ENCODE results near the gene FBXO47.

Gene FBXO47, protein sequence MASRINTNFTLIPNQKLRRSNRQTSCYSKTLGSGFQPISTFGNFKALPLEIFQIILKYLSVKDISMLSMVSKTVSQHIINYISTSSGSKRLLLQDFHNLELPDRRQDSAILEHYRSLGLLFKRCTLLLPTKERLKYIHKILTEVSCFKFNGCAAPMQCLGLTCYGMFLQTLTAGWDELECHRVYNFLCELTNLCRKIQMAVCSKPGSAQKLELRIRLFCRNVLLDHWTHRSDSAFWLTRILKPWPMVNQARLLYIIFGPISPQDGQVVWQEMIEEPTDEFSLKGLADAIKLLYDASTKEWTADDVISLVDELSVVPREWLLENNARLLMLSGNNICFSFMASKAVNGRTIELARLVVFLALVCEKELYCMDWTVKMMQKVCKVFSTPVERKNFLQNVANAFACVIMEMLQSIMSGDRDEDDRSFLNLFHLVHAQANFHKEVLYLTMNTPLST

DNA sequence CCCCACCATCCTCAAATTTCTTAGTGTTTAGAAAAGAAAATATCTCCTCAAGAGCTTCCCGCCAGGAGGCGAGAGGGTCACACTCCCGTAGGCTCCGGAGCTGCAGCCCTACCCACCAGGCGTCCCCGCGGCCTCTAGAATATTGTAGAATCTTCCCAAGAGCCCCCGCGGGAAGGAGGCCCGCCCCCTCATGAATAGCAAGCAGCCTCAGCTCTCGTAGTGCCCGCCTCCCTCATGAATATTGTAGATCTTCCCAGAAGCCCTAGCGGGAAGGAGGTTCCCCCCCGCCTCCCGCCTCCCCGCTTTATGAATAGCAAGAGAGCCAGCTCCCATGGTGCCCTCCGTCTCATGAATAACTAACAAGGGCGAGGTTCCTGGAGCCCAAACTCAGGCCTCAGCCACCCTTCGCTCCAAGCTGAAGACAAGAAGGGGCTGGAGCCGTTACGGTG is at the start of gene FBXO47:
Gene FBXO47, minus strand, starts transcription at position 114 of the 449 bp plus-strand sequence. CDS start 4,378 bp downstream, outside the sequence.
- DNase-seq, result peak; percentile 69

DNA sequence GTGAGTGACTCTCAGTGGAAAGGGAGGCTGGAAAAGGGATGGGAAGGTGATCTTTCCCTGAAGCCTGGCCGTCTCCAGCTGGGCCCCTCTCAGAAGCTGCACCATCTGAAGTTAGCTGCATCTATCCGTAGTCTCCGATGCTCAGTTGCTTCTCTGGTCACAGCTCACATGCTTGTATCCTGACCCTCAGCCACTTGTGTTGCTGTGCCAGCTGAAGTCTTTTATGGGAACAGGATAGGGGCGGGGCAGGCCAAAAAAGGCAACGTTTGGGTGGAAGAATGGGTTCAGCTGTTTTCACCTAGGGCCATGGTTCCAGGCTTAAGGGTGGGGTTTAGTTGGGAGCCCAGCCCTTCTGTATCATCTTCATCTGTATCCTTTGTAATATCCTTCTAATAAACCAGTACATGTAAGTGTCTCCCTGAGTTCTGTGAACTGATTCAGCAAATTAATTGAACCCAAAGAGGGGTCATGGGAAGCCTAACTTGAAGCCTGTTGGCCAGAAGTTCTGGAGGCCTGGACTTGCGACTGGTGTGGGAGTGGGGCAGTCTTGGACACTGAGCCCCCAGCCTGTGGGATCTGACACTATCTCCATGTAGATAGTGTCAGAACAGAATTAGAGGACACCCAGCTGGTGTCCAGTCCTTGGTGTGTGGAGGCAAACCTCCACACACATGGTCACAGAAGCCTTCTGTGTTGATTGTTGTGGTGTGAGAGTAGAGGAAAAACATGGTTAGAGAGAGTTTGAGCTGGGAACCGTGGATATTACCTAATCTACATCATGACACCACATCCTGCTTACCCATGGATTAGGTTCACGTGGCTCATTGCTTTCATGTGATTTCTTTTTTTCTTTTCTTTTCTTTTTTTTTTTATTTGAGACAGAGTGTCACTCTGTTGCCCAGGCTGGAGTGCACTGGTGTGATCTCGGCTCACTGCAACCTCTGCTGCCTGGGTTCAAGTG is 49.3 kb upstream of the FBXO47 start:
- DNase-seq, result no peak

DNA sequence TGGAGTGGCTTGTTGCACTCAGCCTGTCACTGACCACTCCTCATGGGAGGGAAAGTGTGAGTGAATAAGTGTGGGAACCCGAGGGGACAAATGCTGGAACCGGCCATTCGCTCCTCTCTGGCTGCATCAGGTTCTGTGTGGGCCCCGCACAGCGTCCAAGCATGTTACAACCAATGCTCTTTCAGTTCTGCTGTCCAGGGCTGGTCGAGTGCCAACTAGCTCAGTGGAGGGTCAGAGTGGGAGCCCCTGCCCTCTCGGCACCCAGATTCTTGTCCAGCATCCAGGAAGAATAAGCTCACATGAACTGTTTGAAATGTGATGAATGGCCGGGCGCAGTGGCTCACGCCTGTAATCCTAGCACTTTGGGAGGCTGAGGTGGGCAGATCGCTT is 48.3 kb upstream of the FBXO47 start:
- DNase-seq, result no peak

DNA sequence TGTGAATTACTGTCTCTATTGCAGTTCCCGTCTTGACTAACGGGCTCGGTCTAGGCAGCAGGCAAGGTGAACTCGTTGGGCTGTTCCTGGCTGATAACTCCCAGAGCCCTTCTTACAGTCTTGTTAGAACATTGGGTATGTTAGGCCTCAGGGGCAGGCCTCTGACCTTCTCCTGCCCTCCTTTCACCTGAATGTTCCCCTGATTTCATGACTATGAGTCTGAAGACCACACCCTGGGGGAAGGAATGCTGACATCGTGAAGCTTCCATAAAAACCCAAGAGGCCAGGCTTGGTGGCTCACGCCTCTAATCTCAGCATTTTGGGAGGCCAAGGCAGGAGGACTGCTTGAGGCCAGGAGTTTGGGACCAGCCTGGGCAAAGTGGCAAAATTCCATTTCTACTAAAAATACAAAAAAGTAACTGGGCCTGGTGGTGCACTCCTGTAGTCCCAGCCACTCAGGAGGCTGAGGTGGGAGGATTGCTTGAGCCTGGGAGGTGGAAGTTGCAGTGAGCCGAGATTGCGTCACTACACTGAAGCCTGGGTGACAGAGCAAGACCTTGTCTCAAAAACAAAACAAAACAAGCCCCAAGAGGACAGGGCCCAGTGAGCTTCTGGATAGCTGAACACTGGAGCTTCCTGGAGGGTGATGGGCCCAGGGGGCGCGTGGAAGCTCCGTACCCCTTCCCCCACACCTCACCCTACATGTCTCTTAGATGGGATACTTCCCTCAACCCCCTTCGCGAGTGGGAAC is 47.8 kb upstream of the FBXO47 start:
- peak; percentile 17 for DNase-seq

DNA sequence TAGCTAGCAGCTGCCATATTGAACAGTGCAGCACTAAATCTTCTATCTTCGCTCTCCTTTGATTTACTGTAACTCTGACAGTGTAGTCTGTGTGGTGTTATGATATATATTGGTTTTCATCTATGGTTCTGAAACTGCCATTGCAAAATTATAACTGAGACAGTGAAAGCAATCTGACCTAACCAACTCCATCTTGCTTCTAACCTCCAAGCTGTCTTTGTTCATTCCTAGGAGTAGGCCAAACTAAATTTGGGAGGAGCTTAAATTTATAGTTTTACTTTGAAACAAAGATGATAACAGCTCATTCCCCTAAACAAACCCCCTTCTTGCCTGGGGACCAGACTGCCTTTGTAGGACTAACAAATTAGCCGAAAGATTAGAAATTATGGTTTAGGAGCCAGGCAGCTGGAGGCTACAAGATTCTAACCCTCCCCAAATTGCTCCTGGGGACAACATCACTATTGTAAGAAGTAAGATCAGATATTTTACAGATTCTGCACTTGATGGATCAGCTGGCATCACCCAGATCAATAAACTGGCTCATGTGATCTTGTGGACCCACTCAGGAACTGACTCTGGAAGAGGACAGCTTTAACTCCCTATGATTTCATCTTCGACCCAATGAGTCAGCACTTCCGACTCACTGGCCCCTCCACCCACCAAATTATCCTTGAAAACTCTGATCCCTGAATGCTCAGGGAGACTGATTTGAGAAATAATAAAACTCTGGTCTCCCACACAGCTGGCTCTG is 47.0 kb upstream of the FBXO47 start:
- no peak for DNase-seq

DNA sequence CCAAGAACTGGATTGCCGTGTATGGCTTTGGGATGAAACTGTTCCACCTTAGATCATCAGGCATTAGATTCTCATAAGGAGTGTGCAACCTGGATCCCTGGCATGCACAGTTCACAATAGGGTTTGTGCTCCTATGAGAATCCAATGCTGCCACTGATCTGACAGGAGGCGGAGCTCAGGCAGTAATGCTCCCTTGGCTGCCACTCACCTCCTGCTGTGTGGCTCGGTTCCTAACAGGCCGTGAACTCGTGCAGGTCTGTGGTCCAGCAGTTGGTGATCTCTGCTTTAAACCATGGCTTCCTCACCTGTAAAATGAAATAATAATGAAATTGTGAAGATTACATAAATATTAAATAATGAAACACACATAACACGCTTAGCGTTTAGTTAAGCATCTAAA is 45.5 kb upstream of the FBXO47 start:
- DNase-seq, result no peak

DNA sequence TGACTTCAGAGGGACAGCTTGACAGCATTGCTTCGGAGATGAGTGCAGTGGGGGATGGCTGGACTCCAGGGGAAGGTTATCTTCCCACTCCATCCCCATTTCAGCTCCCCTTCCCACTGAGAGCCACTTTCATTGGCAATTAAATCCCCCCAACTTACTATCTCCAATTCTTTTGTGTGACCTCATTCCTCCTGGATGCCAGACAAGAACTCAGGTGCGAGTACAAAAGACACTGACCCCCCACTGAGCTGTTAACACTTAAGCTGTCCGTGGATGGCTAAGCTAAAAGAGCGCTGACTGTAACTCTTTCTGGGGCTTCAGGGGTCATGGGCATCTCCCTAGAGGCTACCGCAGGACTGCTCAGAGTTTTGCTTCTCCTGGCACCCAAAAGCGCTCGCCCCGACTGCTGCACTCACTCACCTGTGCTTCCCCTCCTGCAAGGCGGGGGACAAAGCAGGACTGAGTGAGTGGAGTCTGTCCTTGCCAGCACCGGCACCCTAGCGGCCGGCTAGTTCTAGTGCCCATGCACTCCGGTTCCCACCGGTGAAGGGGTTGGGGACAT is 44.8 kb upstream of the FBXO47 start:
- DNase-seq, result no peak

DNA sequence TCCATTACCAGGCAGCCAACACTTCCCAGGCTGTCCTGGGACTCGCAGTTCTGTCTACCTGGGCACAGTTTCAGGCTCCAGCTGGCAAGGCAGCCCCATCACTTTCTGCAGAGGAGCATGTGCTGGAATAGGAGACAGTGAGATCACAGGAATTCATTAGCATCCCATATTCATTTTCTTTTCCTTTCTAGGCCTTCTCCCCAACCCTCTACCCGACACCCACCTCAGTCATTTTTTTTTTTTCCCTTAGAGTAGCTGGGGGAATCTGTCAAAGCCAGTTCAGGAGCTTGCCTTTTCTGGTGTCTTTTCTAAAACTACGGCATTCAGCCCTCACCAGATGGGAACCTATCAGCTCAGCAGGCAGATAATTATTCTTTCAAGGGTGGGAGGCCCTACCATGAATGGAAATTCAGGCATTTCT is 42.4 kb upstream of the FBXO47 start:
- no peak for DNase-seq

DNA sequence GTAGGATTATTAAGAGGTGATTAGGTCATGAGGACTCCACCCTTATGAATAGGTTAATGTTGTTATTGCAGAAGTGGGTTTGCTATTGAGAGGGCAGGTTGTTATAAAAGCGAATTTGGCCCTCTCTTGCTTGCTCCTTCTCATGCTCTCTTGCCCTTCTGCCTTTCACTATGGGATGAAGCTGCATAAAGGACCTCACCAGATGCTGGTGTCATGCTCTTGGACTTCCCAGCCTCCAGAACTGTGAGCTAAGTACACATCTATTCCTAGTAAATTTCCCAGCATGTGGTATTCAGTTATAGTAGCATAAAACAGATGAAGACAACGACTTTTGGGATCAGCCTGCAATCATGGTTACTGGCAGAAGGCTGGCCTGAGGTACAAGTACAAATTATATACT is 41.4 kb upstream of the FBXO47 start:
- no peak for DNase-seq

DNA sequence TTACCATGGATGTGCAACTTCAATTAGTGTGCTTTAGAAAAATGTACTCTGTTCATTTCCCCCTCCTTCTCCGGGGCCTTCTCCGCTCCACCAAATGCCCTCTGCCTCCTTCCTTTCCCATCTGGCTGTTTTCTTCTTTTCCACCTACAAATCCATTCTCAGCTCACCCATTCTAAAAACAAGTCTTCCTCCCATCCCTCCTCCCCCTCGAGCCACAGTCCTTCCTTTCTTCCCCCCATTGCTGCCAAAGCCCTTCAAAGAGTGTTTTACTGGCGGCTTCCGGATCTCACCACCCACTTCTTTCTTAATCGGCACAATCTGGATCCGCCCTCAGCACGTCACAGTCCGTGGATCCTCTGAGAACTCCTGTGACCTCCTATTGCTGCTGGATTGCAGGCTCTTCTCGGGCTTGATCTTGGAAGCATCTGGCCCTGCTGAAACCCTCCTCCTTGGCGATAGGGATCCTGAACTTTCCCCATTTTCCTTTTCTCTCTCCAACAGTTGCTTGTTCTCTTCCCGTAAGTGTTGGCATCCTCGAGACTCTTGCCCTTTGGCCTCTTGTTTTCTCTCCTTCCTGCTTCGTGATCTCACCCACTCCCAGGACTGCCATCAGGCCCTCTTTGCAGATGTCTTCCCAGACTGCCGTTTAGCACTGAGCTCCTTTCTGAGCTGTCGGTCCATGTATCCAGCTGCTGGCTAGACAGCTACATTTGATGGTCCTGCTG is 36.0 kb upstream of the FBXO47 start:
- DNase-seq, result no peak

DNA sequence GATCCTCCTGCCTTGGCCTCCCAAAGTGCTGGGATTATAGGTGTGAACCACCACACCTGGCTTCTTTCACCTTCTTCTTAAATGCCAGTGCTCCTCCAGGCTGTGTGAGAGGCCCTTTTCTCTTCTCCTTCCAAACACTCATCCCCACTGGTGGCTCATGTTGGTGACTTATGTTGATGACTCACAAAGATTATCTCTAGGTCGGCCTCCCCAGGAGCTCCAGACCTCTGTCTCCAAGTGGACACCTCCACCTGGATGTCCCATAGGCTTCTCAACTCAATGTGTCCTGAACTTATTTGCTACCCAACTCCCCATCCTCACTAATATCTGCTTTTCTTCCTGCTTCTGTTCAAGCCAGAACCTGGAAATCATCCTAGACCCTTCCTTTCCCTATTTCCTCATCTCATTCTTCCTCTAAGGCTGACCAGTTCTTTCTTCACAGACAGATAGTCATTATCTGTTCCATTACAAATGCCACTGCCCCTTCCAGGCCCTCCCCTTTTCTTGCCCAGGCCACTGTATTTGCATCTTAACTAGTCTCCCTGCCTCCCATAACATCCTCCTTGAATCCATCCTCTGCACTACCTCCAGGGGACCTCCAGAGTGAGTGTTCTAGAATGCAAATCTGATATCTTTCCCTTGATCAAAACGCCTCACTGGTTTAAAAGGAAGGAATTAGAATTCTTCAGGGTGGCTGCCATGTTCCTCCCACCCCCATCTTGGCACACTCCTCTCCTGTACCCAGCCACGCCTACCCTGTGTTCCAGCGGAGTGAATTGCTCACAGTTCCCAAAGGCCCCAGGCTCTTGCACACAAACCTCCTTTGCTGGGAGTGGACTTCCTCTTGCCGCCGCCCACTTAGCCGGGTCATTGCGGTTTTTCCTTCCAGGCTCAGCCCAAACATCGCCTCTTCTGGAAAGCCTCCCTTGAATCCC is 34.8 kb upstream of the FBXO47 start:
- DNase-seq, result peak; percentile 75

DNA sequence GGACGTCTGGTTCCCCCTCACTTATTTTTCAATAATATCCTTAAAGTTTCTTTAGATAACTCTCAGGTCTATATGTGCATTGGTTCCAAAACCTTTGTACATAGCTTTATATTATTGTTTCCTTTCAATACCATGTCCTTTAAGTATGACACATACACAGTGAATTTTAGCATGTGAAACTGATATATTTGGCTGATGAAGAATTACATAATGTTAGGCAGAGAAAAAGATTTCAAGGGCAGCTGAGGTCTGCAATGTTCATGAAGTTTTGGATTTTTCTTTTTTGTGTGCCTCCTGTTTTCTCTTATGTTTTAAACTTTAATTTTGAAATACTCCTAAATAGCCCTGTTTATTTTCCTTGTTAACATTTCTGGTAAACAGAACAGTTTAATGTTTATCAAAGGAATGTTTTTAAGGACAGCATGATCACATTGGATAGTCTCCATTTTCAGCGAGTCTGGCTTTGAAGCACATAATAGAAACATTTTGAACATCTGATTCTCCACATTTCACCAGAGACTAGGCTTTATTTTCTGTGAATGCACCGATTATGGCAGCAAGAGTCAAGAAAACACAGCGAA is 32.9 kb upstream of the FBXO47 start:
- DNase-seq, result no peak

DNA sequence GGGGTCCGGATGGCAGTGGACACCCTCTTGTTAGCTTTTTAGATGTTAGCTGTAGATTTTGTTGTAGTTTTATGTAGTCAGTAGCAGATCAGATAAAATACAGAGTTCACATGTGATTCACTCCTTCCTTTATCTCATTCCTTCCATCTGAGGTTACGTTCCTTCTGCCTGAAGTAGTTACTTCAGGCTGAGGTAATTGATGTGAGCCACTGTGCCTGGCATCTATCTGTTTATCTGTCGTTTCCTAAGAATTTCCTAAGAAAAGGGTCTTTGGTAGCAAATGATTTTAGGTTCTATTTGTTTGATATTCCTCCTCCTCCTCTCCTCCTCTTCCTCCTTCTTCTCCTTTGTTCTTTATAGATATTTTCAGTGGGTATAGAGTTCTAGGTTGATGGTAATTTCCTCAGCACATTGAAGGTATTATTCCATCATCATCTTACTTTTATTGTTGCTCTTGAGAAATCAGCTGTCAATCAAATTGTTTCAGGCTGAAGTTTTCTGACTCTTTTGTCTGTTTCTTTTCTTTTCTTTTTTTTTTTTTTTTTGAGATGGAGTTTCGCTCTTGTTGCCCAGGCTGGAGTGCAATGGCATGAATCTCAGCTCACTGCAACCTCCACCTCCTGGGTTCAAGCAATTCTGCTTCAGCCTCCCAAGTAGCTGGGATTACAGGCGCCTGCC is 29.6 kb upstream of the FBXO47 start:
- no peak for DNase-seq

DNA sequence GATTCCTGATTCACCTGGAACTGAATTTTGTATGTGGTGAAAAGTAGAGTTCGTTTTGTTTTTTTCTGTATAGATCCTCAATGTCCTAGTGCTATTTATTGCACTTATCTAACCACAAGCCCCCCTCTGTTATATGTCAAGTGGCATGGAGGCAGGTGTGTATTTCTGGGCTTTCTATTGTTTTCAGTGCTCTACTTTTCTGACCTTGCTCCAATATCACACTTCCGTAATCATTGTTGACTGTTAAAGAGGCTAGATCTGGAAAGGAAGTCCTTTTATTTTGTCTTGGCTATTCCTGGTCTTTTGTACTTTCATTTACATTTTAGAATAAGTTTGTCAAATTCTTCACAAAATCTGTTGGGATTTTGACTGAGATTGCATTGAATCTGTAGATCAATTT is 26.8 kb upstream of the FBXO47 start:
- no peak for DNase-seq

DNA sequence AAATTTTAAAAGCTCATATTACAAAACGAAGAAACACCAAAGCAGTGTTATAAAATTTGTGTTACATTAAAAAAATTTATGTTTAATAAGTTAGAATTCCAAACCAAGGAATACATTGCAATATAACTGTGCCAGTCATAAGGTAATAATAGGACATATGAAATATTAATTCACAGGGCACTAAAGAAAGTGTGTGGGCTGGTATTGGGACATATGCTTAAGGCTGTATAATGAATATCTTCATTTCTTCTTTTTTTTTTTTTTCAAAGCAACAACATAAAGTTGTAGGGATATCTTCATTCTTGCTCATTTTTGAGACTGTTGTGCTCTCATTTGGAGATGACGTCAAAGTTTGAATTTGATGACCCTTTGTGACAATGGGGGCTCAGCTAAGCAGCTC is 17.5 kb upstream of the FBXO47 start:
- DNase-seq, result no peak

DNA sequence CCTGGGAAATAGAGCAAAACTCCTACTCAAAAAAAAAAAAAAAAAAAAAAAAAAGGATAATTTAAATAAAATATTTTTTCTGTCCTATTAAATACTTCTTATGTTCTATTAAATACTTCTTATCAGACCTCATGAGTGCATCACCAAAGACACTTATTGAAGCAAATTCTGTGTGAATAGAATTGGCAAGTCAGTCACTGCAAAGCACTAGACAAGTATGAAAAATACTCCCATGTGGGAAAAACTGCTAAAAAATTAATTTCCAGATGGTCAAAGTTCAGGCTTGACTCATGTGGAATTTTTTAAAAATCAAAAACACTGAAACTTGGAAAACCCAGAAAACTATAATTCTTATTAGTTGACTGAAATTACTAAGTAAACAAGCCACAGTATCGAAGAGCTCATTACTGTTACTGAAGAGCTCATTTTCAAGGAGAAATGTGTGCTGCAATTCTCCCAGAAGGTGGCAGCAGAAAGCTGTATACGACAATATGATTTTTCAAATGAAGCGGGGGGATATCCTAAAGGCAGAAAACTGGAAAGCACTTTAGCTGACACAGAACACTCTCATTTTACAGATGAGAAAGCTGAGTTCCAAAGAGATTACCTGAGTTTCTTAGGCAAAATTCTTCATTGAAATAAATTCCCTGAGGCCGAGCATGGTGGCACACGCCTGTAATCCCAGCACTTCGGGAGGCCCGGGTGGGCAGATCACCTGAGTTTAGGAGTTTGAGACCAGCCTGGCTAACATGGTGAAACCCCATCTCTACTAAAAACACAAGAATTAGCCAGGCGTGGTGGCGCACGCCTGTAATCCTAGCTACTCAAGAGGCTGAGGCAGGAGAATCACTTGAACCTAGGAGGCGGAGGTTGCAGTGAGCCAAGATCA is 15.9 kb upstream of the FBXO47 start:
- peak; percentile 6 for DNase-seq

DNA sequence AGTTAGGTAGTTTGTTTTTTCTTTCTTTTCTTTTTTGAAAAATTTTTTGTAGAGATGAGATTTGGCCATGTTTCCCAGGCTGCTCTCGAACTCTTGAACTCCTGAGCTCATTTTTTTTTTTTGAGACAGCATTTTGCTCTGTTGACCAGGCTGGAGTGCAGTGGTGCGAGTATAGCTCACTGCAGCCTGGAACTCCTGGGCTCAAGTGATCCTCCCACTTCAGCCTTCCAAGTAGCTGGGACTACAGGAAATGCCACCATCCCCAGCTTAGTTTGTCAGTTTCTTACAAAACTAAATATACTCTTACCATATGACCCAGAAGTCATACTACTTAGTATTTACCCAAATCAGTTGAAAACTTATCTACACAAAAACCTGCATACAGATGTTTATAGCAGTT is 14.4 kb upstream of the FBXO47 start:
- DNase-seq, result no peak

Data from T1000 (cell line).